AG04450 (cell line): Measurements from ENCODE around the gene SCIMP. TPM values are rescaled to one million over a fixed set of nuclear protein-coding genes. Genes with fewer than 3 reads are reported as not detected.
"Not testable (repeated sequence)": the region's sequence is repeated elsewhere in the genome, so short reads cannot be mapped to it uniquely, and the experiment has no call there.

Experiments used
- CTCF ChIA-PET: fragments of 300-600, 350-600 bp; formaldehyde crosslinking; extraction: SDS; loops from one replicate; lab custom pipeline; 2022; ENCODE audit warnings: antibody characterized with exemption, inconsistent platforms; lab: Charles Lee
- POLR2A ChIA-PET: fragments of 350-600 bp; formaldehyde crosslinking; extraction: SDS; loops from one replicate; lab custom pipeline; 2021; ENCODE audit warnings: antibody characterized with exemption, inconsistent platforms; lab: Yijun Ruan, JAX
- DNase-seq: peaks from one replicate; pipeline ENCODE4 v3.0.0-alpha.2; 2011; ENCODE audit warnings: low read depth, low spot score
- H3K27ac ChIP-seq: one replicate; pipeline ENCODE4 v1.5.1; 2012; ENCODE audit warnings: low read depth, low read length, control low read depth
- H3K27me3 ChIP-seq: one replicate; pipeline ENCODE4 v1.6.0; 2012; ENCODE audit warnings: low read length; ENCODE audit not compliant: control insufficient read depth, insufficient read depth
- H3K4me3 ChIP-seq: 2 replicates; pipeline ENCODE4 v1.5.1; 2011; ENCODE audit warnings: mild to moderate bottlenecking, low read depth, low read length, control low read depth
- H3K9me3 ChIP-seq: 2 replicates; pipeline ENCODE4 v1.5.1; 2012; ENCODE audit warnings: low read length; ENCODE audit not compliant: control insufficient read depth, insufficient read depth
- CTCF ChIP-seq: IDR thresholded peaks from 2 replicates; pipeline ENCODE4 v1.5.1; 2011; ENCODE audit warnings: low read depth, low read length, control low read depth, inconsistent platforms
- polyA plus RNA-seq: library from polyadenylated mRNA; depleted of rRNA; stranded (reverse); fragments of >200 nt; gene quantifications from 2 replicates; pipeline ENCODE4 v1.2.3, GENCODE V29; 2011

The SCIMP gene
- polyA plus RNA-seq, 1 experiment = not detected

GRCh38 chr17:5184288-5184687, 50.4 kb downstream of the SCIMP start:
- ChIA-PET POLR2A (no interaction called here), CTCF (no interaction called here)
- no peak for DNase-seq
- H3K27me3 ChIP-seq = no peaks in the 10 kb centered on the region
- no peak overlapping the region for H3K27ac ChIP-seq
- no peak for TF ChIP-seq CTCF
- no peak overlapping the region for H3K4me3 ChIP-seq
- peaks cover 78% of the 10 kb centered on the region for H3K9me3 ChIP-seq

- peaks cover 76% of the 10 kb centered on the region for H3K9me3 ChIP-seq
- CTCF ChIA-PET = no interaction called here
- no peak overlapping the region for H3K4me3 ChIP-seq
- no peak for TF ChIP-seq CTCF
- POLR2A ChIA-PET = no interaction called here
- H3K27ac ChIP-seq = no peak overlapping the region
- DNase-seq = no peak
- no peaks in the 10 kb centered on the region for H3K27me3 ChIP-seq
These were observed 51.3 kb downstream of the SCIMP start for GRCh38 chr17:5183410-5183793.

GRCh38 chr17:5182597-5183409, 51.9 kb downstream of the SCIMP start:
- POLR2A ChIA-PET = no interaction called here
- H3K4me3 ChIP-seq = no peak overlapping the region
- CTCF ChIA-PET = interaction anchor here (0.9 kb wide), 1 partner anchor 9 kb away, joined by 3 read pairs; the partner anchor contains the start of gene ZNF594
- H3K9me3 ChIP-seq = peaks cover 74% of the 10 kb centered on the region
- no peak for DNase-seq
- TF ChIP-seq CTCF = no peak
- H3K27me3 ChIP-seq = no peaks in the 10 kb centered on the region
- no peak overlapping the region for H3K27ac ChIP-seq

- H3K9me3 ChIP-seq = peaks cover 74% of the 10 kb centered on the region
- H3K4me3 ChIP-seq = no peak overlapping the region
- no peak overlapping the region for H3K27ac ChIP-seq
- ChIA-PET POLR2A (no interaction called here), CTCF (interaction anchor here (0.9 kb wide), 1 partner anchor 10 kb away, joined by 3 read pairs; the partner anchor contains the start of gene ZNF594)
- no peak for TF ChIP-seq CTCF
- H3K27me3 ChIP-seq = no peaks in the 10 kb centered on the region
- DNase-seq = no peak
These were observed 53.0 kb downstream of the SCIMP start for GRCh38 chr17:5181509-5182305.

GRCh38 chr17:5179003-5179402, 55.7 kb downstream of the SCIMP start:
- Histone ChIP-seq H3K27me3 (no peaks in the 10 kb centered on the region), H3K27ac (no peak overlapping the region), H3K9me3 (peaks cover 68% of the 10 kb centered on the region), H3K4me3 (no peak overlapping the region)
- no peak for TF ChIP-seq CTCF
- CTCF ChIA-PET = no interaction called here
- no peak for DNase-seq
- POLR2A ChIA-PET = no interaction called here

GRCh38 chr17:5175027-5175426, 59.6 kb downstream of the SCIMP start:
- POLR2A ChIA-PET, DNase-seq, H3K27me3 ChIP-seq, CTCF ChIA-PET, H3K27ac ChIP-seq, H3K4me3 ChIP-seq: not testable (repeated sequence)
- H3K9me3 ChIP-seq = peaks cover 40% of the 10 kb centered on the region

- DNase-seq, H3K27ac ChIP-seq, H3K4me3 ChIP-seq, CTCF ChIA-PET, H3K27me3 ChIP-seq, POLR2A ChIA-PET, H3K9me3 ChIP-seq: not testable (repeated sequence)
These were observed 68.7 kb downstream of the SCIMP start for GRCh38 chr17:5165791-5166564.
